ENCODE measurements around the gene USF1.
"Not testable (repeated sequence)": the region's sequence is repeated elsewhere in the genome, so short reads cannot be mapped to it uniquely, and the experiment has no call there.

The USF1 gene

DNA sequence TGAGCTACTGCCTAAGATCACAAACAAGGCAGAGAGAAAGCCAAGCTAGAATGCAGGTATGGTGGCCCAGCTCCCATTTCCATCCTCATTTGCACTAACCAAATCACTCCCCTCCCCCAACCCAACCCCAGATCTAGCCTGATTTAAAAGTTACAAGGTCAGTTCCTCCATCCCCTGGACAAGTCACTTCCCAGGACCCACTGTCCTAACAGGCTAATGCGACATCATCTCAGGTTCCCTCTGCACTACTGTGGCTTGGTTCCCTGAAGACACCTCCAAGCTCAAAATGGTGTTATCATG is 27.2 kb downstream of the USF1 start:
- DNase-seq = no peak

DNA sequence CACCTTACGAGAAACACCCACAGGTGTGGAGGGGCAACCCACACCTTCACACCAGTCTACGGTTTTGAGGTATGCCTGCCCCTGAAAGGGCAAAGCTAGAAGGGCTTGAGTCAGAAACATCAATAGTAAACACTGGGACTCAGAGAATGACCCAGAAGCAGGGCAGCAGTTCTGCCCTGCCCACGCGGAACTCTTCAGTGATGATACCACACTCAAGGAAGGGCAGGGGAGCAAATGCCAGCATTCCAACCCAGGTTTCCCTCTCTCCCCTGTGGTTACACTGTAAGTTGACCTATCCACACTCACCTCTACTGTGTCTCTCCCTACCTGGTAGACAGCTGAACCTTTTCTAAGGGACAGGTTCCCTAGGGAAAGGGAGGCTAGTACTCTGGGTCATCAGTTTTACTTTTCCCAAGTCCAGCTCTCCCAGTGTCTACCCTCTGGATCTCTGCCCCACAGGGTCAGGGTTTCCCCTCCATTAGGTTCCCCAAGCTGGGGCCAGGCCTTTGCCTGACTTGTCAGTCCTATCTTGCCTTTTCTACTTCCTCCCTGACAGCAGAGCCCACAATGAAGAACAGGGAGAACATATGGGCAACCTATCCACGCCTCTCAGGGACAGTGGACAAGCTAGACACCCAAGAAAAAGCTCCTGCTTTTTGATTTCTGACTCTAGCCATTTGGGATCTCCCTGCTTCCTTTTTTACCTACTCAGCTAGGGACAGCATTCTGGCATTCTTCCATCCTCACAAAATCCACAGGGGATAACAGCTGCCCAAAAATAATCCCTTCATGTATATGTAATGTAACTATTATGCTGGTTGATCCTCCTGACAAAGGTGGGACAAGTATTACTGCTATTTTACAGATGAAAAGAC is 27.8 kb downstream of the USF1 start:
- DNase-seq = no peak

DNA sequence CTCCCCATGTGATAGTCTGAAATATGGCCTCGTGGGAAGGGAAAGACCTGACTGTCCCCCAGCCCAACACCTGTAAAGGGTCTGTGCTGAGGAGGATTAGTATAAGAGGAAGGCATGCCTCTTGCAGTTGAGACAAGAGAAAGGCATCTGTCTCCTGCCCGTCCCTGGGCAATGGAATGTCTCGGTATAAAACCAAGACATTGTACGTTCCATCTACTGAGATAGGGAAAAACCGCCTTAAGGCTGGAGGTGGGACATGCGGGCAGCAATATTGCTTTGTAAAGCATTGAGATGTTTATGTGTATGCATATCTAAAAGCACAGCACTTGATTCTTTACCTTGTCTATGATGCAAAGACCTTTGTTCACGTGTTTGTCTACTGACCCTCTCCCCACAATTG is 28.6 kb downstream of the USF1 start:
- DNase-seq = not testable (repeated sequence)

DNA sequence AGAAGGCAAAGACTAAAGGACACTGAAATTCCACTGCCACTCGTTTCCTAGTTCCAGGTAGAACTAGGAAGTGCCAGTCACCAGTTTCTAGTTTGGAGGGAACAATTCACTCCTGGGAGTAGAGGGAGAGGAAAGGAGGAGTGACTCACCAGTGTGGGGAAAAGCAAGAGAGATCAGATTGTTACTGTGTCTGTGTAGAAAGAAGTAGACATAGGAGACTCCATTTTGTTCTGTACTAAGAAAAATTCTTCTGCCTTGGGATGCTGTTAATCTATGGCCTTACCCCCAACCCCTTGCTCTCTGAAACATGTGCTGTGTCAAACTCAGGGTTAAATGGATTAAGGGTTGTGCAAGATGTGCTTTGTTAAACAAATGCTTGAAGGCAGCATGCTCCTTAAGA is 29.1 kb downstream of the USF1 start:
- DNase-seq = not testable (repeated sequence)

DNA sequence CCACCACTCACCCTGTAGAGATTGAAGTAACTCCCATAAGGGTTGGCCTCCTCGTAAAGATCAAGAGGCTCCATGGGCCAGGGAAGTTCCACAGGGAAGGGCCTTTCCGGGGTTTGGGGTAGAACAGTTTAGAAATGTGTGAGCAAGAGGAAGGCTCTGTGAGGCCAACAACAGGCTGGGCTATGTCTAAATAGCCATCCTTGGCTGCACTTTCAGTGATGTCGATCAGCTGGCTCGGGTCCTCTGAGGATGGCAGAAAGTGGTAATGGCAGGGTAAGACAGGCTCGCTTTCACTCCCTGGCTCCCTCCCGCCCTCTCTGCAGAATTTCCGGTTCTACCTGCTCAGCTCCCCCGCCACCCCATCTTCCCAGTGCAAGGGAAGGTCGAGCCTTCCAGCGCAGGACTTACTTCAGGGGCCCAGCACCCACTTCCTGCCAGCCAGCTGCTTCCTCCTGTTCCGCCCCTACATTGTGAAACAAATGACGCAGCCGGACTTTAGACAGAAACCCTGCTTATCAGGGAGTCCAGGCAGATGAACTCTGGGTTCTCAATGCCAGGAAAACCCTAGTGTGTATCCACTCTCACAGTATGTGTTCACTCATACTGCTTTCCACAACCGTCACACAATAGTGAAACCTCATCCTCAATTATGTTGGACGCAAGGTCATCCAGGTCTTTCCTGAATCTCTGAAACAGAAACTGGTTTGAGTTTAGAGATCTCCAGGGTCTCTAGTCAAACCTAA is 32.1 kb downstream of the USF1 start:
- DNase-seq = peak; percentile 60

DNA sequence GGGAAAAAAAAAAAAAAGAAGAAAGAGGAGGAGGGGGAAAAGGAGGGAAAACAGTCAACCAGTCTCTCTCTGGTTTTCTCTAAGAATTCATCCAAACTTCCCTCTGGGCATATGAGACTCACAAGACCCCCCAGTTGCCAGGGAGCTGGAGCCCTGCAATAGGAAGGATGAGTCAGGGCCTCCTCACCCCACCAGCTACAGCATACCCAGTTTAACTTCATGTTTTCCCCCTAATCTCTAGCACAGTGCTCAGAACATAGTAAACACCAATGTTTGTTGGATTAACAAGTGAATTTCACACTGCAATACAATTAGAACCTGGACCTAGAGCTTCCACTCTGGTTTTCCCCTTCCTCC is 32.7 kb downstream of the USF1 start:
- no peak for DNase-seq

DNA sequence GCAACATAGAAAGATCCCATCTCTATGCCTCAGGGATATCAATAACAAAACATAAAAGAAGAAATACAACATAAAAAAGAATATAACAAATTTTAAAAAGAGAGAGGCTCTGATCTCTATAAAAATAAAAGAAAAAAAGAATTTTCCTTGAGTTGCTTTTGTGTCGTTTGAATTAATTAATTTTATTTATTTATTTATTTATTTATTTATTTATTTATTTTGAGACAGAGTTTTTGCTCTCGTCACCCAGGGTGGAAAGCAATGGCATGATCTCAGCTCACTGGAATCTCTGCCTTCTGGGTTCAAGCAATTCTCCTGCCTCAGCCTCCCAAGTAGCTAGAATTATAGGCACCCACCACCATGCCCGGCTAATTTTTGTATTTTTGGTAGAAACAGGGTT is 33.4 kb downstream of the USF1 start:
- DNase-seq = no peak

DNA sequence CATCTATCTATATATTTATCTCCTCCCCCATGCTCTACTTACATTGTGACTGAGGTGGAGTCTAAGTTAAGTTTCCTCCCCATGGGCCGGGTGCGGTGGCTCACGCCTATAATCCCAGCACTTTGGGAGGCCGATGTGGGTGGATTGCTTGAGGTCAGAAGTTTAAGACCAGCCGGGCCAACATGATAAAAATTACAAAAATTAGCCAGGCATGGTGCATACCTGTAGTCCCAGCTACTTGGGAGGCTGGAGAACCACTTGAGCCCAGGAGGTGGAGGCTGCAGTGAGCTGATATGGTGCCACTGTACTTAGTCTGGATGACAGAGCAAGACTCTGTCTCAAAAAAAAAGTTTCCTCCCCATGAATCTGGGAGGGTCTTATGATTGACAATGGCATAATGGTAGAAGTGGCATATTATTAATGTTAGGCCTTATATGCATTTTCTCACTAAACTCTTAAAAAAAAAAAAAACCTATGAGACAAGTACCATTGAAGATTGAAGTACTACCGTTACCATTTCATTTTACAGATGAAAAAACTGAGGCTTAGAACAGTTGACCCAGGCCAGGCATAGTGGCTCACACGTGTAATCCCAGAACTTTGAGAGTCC is 36.1 kb downstream of the USF1 start:
- DNase-seq = no peak

DNA sequence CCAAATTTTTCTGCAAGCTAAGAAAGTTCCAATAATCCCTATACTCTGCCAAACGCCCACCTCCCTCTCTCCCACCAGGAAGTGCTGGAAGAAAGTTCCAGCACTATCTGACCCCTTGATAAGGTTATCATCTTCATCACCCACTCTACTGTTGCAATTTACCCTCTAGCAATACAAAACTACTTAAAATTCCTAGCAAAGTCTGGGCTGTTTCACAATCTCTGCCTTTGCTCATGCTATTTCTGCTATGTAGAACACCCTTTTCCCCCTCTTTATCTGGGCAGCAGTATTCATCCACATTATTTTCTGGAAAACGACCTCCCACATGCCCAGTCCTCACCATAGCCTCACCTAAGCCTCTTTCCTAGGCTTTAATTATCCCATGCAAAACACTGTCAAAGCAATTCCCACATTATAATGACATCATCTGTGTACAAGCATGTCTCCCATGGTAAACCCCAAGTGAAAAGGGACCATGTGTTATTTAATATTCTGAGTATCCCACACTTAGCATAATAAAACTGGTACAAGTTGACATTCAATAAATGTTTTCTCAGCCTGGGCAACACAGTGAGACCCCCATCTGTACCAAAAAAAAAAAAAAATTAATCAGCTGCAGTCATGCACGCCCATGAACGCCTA is 36.8 kb downstream of the USF1 start:
- DNase-seq = no peak

DNA sequence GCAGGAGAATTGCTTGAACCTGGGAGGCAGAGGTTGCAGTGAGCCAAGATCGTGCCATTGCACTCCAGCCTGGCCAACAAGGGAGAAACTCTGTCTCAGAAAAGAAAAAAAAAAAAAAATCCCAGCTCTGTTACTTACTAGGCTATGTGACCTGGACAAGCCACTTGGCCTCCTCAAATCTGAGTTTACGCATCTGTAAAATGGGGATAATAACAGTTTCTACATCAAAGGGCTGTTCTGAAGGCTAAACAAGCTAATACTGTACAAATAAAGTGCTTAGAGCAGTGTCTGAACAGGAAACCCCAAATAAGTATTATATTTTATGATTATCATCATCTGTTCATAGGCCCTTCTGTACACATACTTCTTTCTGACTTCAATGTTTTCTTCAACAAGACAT is 38.4 kb downstream of the USF1 start:
- DNase-seq = no peak

DNA sequence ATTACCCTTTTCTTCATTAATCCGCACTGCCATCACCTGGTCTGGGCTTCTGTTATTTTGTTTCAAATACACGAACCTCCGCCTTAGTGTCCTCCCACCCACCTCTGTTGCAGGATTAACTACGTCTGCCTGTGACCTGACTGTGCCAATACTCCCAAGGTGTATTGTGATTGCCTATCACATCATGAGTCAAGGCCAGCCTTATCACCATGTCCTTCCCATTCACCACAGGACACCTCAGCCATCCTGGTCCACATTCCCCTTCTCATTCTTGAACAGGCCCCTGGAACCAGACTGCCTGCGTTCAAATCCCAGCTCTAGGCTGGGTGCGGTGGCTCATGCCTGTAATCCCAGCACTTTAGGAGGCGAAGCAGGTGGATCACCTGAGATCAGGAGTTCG is 39.2 kb downstream of the USF1 start:
- DNase-seq = no peak

DNA sequence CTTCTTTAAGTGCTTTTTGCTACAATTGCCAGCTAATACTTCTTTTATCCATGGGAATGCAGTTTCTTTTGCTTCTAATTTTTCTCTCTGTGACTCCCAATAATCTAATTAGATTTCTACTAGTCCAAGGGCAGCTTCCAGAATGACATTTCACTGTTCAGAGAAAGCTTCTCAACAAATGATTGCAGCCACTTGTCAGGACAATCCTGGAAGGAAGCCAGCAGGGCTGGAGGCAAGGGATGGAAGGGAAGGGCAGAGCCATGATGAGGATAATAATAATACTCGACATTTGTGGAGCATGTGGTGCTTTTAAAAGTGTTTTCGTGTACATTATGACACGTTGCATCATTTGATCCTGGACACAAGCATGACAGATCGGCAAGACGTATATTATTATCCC is 44.3 kb downstream of the USF1 start:
- no peak for DNase-seq

DNA sequence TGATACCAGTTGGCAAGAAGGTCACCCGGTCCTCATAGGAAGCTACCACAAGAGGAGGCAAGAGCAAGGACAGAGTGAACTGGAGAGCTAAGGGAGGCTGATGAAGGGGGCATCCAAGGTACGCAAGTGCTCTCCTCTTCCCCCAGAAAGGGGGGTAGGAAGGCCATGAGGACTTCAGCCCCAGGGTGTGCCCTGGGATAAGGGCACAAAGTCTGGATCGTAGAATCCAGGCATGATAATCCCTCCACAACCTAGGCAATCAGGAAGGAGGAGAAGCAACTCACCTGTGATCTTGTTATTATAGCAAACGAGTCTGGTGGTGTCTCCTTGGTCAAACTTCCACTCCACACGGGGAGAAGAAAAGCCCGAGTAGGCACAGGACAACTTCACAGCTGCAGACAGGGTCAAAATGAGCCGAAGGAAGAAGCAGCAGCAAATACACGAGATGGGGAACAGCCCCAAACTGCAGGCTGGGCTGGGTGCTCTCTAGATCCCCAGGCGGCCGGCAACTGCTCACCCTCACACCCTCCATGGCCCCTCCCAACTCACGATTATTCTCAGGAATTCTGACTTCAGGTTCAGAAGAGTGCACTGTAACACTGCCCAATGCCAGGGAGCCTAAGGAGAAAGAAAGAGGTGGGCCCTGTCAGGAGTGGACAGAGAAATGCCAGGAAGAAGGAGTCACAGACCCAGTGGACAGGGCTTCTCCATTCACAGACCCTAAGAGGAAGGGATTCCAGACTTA is 44.9 kb downstream of the USF1 start:
- DNase-seq = no peak

DNA sequence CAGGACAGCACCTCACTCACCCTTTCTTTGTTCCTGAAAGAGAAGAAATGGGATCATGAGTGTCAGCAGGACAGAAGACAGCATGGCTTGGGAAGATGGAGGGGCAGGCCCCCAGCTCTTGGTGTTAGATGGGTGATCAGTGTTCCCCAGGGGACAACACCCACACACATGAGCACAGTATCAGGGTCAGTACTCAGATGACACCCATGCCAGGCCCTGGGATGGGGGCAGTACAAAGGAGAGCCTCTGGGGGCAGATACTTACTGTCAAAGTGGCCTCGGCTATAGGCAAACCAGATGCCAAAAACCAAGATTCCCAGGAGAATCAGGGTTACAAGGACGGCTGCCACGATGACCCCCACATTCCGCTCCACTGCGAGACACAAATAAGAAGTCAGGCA is 46.4 kb downstream of the USF1 start:
- DNase-seq = no peak

DNA sequence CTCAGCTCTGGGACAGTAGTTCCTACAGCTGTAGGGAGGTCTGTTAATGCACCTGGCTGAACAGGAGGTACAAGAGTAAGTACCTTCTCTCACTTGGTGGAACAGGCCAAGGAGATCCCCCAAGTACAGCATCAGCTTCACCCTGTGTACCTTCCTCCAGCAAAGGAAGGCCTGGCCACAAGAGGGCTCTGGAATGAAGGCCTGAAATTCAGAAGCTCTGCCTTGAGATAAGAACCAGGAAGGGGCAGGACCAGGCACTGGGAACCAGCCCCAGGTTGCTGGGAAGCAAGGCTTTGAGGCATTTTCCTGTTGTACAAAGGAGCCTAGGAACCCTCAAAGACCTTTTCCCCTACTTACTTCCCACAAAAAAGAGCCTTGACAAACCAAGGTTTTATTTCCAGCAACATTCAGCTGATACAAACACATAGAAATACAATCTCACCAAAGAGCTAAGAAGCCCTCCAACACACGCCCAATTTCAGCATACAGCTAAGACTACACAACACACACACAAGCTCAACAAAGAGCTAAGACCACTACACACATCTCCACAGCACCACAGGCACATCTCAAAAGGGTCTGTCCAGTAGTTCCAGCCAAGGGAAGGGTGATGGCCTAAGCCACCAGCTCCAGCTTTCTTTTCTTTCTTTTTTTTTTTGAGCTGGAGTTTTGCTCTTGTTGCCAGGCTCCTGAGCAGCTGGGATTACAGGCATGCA is 48.3 kb downstream of the USF1 start:
- peak; percentile 28 for DNase-seq

DNA sequence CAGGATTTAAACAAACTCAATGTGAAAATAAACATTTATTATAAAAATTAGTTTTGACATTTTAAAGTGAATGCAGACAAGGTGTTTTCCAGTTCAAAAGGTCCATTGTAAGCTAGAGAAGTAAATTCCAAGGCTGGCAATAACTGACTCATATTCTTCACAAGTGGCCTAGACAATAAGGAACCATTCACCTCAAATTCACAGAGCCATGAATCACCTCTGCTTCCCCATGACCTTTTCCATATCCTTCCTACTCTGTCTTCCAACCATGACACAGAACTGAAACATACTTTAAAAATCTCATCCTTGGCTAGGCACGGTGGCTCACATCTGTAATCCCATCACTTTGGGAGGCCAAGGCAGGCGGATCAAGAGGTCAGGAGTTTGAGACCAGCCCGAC is 49.6 kb downstream of the USF1 start:
- DNase-seq = no peak

DNA sequence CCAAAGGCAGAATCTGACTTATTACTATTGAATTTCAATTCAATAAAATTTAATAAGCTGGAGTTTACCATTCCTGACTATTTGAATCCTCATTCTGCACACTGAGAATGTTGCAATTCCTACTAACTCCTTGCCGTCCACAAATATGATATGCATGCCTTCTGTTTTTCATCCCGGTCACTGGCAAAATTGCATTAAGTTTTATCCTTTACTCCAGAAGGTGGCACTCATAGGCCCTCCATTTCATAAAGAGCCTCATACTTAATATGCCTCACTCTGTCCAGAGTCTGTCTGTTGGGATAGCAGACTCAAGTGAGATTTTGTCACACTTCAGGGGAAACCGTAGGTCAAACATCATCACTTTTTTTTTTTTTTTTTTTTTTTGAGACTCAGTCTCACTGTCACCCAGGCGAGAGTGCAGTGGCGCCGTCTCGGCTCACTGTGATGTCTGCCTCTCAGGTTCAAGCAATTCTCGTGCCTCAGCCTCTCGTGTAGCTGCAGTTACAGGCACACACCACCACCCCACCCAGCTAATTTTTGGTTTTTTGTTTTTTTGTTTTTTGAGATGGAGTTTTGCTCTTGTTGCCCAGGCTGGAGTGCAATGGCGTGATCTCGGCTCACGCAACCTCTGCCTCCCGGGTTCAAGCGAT is 52.1 kb downstream of the USF1 start:
- DNase-seq = no peak

DNA sequence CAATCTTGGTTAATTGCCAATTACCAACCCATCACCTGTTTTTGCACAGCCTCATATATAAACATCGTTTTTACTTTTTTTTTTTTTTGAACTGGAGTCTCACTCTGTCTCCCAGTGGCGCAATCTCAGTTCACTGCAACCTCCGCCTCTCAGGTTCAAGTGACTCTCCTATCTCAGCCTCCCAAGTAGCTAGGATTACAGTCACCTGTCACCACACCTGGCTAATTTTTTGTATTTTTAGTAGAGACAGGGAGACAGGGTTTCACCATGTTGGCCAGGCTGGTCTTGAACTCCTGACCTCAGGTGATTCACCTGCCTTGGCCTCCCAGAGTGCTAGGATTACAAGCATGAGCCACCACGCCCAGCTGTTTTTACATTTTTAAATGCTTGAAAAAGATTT is 53.7 kb downstream of the USF1 start:
- not testable (repeated sequence) for DNase-seq

Data from central memory CD4-positive, alpha-beta T cell (primary cell).